Dermis blood vessel endothelial cell (primary cell): ENCODE measurements around the gene TSGA10IP. TPM values are rescaled to one million over a fixed set of nuclear protein-coding genes. Genes with fewer than 3 reads are reported as not detected.
A peak's percentile ranks its signal among the peaks of the same experiment; 100 is the strongest.

Experiments
- DNase-seq: peaks from one replicate; pipeline ENCODE4 v3.0.0; 2010
- total RNA-seq: library from RNA; depleted of rRNA; stranded (reverse); fragments of >200 nt; gene quantifications from 2 replicates; pipeline ENCODE4 v1.2.3, GENCODE V29; 2014

TSGA10IP gene
- total RNA-seq, 1 donor from 2014 or later: not detected

DNA sequence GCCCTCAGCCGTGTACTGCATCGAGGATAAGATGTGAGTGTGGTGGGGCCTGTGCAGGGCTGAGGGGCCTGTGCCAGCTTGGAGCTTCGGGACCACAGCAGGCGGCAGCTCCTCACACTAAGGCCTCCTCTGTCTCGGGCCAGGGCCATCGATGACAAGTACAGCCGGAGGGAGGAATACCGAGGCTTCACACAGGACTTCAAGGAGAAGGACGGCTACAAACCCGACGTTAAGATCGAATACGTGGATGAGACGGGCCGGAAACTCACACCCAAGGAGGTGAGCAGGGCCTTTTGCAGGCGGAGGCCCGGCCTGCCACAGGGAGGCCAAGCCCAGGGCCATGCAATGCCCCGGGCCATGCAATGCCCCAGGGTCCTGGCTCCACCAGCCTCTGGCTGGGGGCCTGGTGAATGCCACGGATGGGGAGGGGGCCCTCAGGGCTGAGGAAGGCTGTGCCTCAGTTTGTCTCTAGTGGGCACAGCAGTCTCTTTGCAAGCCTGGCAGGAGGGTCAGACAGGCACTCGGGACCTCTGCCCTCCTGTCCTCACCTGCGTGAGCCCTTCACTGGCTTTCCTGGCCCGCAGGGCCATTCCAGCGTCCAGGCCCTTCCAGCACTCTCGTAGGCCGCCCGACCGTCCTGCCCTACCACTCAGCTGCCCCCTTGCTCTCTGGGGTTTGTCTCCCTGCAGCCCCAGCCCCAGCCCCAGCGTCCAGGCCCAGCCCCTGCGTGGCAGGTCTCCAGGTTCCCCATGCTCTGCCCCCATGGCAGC lies 32.5 kb downstream of the TSGA10IP start:
- no peak for DNase-seq

DNA sequence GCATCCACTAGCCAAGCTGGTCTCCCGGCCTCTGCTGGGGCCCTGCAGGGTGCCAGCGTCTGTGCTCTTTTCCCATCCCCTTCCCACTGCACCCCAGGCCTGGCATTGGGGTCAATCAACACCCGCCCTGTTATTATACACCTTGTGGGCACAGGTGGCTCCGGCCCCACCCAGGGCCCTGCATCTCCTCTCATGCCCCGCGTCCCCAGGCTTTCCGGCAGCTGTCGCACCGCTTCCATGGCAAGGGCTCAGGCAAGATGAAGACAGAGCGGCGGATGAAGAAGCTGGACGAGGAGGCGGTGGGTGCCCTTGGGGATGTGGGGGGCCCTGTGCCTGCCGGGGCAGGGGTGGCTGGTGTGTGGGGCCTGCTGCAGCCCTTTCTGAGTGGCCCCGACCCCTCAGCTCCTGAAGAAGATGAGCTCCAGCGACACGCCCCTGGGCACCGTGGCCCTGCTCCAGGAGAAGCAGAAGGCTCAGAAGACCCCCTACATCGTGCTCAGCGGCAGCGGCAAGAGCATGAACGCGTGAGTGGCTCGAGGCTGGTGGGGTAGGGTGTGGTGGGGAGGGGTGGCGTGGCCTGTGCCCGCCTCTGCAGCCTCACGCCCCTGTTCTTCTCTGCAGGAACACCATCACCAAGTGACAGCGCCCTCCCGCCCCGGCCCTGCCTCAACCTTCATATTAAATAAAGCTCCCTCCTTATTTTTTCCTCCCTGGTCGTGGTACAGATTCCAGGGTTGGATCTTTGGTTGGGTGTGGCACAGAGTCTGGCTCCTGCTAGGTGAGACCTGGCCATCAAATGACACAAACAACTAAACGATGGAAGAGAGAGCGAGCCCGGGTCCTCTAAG lies 33.3 kb downstream of the TSGA10IP start:
- no peak for DNase-seq

DNA sequence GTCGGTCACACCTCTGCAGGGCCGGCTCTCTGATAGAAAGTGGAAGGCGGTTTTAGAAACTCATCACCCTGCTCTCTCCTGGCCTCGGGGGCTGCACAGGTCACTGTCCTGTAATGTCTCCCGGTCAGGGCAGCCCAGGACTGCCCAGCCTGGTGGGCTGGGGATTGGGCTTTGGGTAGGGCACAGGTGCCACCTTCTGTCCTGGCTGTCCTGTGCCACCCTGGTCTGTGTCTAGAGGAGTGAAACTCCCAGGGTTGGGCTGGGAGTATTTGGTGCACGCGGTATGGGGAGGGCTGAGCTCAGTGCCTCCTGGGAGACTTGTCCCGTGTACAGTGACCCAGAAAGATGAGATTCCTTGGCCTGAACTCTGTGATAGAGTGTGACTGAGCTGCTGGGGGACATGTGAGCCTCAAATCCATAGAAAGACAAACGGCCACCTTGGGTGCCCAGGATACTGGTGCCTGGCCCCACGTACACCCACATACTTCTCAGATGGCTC lies 34.0 kb downstream of the TSGA10IP start:
- no peak for DNase-seq

DNA sequence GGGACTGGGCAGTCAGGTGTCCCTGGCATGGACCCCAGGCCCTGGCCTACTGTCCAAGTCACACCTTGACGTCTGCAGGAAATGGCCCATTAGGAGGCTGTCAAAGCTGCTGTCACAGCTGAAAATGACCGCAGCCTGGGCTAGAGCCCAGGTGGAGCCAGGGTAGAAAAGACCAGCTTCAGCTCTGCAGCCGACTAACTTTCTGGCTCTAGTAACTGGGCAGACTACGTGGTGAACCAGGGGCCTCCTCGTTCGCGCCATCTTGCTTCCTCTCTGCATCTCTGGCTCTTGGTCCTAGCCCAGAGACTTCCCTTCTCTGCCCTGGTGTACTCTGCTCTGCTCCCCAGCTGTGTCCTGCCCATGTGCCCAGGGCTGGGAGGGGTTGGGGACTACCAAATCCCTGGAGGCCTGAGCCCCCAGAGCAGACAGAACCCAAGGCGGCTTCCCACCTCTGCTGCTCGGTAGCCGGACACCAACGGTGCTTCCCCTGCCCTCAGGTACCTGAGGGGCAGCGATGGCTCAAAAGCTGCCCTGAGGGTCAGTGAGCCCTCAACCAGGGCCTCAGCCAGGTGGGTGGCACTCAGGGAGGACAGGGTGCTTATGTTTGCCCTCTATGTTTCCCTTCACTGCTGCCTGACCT lies 35.9 kb downstream of the TSGA10IP start:
- DNase-seq: no peak

DNA sequence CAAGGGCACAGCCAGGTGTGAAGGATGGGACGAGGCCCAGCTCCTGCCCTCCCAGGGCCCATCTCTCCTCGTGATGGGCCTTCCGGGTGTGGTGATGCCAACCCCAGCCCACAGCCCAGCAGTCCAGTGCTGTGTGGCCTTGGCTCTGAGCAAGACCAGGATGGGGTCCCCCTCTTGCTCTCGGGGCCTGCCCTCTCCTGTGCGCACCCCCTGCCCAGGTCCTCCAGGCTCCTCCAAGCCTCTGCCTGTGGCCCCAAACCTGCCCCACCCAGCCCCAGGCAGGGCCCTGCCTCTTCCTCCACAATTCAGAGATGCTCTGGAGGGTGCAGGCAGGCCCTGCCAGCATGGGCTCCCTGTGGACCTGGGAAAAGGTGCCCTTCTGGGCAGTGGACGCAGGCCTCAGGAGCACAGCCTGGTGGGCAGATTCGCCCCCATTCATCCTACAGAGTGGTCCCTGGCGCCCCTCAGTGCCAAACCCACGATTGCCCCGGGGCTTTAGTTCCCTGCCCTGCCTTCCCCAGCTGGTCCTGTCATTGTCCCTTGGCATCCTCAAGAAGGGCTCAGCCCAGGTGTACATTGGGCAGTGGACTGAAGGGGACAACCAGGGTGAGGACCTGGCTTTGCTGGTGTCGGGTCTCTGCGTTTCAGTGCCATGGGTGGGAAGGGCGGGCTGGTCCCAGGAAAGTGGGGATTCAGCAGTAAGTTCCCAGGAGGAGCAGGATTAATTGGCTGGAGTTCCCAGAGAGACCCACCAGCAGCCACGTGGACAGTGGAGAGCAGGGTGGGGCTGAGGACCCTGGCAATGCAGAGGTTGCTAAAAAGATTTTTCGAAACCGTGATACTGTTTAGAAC lies 36.9 kb downstream of the TSGA10IP start:
- no peak for DNase-seq

DNA sequence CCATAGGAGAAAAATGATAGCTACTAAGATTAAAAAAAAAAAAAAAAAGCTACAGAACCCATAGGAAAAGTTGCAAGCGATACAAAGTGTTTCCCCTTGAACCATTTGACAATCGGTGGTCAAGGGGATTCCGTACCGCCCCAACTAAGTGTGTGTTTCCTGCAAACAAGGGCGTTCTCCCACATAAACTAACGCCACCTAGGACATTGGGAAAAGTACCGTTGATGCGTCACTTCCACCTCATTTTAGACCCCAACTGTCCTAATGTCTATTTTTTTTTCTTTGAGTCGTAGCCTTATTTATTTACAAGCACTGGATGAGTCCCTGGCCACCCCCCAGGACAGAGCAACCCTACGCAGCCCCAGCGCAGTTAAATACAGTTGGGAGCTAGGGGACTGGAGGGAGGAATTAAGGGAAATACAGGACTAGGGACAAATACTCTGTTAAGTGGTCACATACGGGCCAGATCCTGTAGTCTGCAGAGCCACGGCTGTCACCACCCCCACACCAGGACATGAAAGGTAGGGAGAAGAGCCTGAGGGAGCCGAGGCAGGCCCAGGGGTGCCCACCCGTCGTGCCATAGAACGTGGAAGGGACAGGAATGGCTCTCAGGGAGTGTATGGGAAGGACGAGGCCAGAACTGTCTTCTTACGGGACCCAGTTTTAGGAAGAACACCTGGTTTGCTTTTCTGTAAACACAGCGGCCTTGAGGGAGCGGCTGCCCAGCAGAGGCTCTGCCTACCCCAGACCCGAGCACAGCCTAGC lies 37.7 kb downstream of the TSGA10IP start:
- no peak for DNase-seq

DNA sequence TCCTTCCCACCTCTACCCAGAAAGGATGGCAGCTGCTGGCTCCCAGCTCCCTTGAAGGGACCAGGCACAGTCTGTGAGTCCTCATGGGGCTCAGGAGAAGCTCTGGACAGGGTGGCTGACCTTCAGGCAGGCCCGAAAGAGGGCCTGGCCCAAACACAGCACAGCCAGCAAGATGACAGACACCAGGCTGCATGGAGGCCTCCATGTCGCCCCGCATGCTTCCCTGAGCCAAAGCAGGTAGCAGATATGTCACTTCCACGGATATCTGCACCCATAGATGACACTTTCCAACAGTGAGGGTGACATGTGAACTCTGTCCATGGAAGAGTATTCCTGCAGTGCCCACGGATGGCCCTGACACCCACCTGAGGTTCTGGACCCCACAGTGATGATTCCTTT lies 38.3 kb downstream of the TSGA10IP start:
- no peak for DNase-seq

DNA sequence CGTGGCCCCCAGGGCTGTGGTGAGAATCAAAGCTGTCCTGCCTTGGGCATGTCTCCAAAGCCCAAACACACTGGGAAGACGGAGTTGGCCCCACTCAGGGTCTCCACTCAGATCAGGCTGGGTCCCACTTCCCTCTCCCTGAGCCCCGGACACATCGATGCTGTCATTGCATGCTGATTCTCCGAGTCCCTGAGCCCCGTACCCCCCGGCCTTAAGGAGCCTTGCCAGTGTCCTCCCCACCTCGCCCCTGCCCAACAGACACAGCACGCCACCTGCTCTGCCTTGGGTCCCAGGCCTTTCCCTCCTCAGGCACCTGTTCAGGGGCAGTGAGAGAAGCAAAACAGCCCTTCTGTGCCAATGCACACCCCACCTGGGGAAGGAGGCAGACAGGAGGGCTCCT lies 42.1 kb downstream of the TSGA10IP start:
- DNase-seq: no peak

DNA sequence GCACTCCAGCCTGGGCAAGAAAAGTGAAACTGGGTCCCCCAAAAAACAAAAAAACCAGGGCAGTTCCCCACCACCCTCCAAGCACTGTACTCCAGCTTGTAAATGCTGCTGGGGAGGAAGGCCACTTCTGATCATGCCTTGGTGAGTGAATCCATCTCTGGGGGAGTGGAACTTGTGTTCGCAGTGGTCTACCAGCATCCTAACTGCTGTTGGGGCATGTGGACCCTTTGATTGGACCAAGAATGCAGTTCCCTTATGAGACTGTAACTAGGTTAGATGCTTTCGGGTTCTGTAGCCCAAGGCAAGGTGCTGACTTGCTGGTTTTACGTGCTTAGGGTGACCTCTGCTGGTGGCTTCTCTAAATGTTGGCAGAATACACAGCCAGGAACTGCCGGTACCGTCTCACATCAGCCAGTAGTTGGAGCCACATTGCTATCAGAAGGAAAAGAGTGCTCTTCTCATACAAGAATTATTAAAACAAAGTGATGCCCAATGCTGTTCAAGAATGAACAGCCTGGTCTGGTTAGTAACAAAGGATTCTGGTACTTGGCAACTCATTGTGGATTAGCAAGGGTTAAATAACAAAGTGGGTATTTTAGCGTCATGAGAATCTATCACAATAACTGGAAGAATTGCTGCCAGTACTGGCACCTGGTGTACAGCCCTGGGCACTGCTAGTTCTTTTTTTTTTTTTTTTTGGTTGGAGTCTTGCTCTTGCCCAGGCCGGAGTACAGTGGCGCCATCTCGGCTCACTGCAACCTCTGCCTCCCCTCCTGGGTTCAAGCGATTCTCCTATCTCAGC lies 43.7 kb downstream of the TSGA10IP start:
- DNase-seq: peak; percentile 98

DNA sequence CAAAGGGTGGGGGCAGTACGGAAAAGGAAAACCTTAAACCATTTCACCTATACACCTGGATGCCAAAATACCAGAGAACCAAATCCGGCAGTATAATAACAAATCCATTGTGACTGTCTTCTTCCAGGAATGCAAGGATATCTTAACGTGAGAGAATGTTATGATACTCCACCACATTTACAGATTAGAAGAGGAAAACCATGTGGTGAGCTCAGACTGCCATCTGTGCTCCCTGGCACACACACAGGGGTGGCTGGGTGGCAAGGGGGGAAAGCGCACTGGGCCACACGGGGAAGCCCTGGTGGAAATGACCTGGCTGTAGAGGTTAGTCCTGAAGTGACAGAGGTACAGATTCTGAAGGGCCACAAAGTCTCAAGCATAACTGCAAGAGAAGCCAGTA lies 46.8 kb downstream of the TSGA10IP start:
- DNase-seq: no peak

DNA sequence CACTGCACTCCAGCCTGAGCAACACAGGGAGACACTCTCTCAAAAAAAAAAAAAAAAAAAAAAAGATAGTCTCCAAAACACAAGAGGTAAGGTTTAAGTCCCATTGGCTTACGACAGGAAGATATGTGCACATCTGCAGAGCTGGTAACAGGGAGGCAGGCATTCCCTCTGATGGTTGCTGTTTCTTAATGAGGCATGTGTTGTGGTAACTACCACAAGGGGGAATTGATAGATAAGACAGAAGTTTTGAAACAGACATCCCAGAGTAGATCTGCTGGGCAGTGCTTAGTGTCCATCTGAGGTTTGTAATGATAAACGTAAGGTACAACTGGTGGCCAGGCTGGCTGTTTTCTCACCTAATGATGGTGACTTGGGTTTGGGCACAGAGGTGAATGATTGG lies 52.0 kb downstream of the TSGA10IP start:
- DNase-seq: no peak

DNA sequence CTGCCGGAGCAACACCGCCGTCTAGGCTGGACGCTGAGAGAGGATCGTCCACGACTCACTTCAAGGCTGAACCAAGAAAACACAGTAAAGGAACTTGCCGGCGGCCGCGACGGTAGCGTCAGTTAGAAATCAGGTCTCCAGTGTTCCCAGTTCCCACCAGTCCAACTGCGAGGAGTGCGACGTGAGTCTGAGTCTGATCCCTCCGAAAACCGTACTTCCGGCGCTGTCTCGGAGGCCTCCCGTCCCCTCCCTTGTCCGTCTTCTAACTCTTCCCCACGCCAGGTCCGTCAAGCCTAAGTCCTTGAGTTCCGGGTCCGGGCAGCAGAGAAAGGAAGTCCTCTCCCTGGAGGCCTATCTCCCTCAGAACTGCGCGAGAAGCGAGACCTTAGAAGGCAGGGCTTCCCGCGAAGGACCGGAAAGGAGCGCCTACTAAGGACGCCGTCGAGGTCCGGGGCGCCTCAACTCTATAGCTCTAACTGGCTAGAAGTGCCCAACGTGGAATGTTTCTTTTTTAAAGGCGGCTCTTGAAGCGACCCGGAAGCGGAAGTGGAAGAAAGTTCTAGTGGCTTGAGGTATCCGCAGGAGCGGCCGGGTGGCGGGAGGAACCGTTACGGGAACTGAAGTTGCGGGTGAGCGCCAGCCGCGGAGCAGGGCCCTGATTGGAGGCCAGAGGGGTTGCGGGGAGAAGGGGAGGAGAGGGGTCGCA lies 56.8 kb downstream of the TSGA10IP start, which contains the start of the genes BANF1 and EIF1AD:
BANF1 (plus strand) TSS at position 562 of the 706 bp plus-strand sequence. CDS start 748 bp downstream, outside the sequence.
EIF1AD (minus strand) TSS at position 216 of the 706 bp plus-strand sequence. CDS start 1,768 bp downstream, outside the sequence.
- DNase-seq: peak; percentile 99

DNA sequence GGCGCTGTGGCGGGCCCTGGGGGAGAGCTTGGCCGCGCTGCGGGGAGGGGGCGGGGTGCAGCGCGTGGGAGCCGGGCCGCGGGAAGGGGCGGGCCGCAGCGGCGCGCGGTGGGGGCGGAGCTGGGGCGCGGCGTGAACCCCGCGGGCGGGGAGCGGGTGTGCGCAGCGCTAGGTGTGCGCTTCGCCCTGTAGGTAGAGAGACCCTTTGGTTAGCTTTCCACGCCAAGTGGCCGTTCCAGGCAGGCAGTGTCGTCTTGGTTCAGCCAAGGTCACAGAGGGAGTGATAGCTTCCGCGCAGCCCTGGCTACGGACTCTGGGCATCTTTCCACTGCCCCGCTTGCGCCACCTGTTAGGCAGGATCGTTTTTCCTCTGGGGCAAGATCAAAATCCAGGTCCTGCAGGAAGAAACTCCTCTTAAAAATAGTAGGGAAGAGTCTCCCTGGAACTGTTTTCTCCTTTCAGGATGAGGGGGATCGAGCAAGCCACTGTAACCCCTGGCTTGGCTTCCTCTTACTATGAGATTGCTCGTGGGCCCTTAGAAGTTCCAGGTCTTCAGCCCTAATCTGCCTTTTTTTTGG lies 57.5 kb downstream of the TSGA10IP start:
- peak; percentile 51 for DNase-seq

DNA sequence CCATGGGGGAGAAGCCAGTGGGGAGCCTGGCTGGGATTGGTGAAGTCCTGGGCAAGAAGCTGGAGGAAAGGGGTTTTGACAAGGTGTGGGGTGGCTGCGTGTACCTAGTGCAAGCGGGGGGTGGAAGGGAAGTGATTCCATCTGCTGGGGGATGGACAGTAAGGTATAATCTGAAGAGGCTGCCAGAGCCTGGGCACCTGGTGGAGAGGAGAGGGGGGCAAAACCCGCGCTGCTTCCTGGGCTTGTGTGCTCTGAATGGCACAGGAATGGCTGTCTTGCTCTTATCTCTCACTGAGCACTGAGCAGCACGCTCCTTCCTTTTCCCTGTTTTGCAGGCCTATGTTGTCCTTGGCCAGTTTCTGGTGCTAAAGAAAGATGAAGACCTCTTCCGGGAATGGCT lies 58.0 kb downstream of the TSGA10IP start:
- DNase-seq: no peak

DNA sequence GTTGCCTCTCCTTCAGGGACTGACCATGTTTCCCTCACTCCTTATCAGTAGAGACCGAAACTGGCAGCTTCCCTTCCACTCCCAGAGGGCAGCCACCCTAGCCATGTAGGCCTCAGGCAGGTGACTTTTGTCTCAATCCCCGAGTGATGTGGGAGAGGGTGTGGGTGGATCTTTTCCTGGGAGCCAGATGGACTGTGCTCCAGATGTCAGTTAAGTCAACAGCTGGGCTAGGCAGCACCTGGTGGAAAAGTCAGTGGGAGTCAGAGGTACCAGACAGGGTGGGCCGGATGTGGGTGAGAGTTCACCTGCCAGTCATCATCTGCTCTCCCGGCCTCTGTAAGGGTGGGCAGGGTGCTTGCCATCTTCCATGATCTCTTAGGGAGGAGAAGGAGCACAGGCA lies 58.9 kb downstream of the TSGA10IP start:
- no peak for DNase-seq

DNA sequence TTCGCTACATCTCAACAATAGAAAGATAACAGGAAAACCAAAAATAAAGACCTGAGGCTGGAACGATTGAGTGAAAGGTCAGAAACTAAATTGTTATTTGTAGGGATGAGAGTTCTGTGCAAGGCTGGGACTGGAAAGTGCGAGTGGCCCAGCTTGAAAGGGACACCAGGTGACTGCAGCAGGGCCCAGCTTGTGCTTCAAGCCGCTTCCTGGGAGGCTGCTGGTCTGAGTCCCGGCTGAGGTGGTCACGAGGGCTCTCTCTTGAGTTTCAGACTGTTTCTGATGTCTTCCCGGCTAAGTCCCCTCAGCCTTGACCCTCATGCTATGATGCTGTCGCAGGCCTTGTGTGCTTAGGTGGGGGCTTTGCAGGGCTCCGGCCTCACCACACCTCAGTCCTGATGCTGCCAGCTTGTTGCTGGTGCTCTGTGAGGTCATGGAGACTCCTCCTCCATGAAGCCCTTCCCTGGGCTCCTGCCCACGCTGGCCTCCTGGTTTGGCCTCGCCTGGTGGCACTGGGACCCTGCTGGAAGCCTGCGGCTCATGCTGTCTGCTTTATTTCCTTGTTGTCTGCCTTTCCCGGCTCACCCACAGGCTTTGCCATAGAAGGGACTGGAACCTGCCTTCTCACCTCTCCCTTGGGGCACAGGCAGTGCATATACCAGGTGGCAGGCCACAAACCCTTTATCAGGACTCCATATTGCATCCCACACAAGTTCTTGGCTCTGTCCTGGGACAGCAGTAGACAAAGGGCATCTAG lies 61.0 kb downstream of the TSGA10IP start:
- no peak for DNase-seq

DNA sequence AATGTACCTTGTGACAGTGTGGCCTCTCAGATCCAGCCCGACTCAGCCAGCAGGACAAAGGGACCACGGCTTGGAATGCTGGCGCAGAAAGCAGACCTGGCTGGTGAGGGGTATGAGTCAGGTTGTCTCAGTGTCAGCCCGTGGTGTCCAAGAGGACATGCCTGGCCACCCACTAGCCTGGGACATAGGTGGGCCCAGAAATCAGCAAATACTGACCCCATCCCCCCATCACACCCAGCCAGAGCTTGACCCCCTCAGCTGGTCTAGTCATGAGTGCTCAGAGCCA lies 61.6 kb downstream of the TSGA10IP start:
- no peak for DNase-seq

DNA sequence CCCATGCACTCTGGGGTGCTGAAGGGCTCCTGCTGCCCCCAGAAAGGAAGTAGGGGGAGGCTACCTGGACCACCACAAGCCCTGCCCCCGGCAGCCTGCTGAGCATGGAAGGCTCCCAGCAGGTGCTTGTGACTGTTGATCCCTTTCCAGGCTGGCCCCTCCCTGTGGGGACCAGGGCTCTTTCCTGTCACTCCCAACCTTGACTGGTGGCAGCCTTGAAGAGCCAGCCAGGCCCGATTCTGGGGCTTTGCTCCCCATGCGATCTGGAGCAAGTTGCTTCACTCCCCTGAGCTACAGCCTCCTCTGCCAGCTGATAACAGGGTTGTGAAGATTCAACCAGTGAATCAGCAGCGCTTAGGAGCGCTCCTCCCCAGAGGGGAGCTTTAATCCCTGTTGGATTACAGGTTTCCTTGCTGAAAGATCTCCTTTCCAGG lies 61.9 kb downstream of the TSGA10IP start:
- no peak for DNase-seq

DNA sequence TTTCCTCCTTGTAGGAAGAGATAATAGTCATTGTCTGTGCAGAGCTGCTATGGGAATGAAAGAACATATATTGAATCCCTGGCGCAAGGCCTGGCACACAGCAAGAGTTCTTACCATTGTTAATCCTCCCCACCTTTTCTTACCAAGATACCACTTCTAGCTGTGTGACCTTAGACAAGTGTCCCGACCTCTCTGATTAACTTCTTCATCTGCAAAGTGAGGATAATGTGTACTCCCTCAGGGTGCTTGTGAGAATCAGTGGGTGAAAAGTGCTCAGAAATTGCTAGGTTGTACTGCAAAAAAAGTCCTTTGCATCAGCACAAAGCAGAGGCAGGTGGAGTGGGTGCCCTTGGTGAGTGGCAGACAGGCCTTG lies 62.8 kb downstream of the TSGA10IP start:
- DNase-seq: no peak
